ENCODE results near the gene PRDM16.

DNA sequence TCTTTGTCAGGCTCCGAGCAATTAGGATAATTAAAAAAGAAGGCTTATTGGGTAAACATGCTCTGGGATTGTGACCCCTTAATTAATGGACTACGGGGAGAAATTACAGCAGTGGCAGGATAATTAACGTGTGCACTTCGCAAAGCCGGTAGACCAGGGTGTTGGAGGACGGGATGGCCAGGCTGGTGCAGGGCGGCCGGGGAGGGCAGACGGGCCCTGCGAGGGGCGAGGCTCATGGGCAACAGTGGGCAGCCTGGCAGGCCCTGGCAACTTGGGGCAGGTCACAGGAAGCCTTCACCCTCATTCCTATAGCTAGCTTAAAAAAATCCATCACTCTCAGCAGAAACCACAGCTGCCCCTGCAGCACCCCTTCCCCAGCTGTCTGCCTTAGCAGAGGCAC, 199.3 kb downstream of the PRDM16 start:
- TF ChIP-seq, protein P1, sequence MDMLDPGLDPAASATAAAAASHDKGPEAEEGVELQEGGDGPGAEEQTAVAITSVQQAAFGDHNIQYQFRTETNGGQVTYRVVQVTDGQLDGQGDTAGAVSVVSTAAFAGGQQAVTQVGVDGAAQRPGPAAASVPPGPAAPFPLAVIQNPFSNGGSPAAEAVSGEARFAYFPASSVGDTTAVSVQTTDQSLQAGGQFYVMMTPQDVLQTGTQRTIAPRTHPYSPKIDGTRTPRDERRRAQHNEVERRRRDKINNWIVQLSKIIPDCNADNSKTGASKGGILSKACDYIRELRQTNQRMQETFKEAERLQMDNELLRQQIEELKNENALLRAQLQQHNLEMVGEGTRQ (IDR thresholded peaks at IDR 0.05), result no peak
- no peak for TF ChIP-seq POLR2A (IDR thresholded peaks at IDR 0.05; ENCODE audit: low read length)
- TF ChIP-seq, protein P2, sequence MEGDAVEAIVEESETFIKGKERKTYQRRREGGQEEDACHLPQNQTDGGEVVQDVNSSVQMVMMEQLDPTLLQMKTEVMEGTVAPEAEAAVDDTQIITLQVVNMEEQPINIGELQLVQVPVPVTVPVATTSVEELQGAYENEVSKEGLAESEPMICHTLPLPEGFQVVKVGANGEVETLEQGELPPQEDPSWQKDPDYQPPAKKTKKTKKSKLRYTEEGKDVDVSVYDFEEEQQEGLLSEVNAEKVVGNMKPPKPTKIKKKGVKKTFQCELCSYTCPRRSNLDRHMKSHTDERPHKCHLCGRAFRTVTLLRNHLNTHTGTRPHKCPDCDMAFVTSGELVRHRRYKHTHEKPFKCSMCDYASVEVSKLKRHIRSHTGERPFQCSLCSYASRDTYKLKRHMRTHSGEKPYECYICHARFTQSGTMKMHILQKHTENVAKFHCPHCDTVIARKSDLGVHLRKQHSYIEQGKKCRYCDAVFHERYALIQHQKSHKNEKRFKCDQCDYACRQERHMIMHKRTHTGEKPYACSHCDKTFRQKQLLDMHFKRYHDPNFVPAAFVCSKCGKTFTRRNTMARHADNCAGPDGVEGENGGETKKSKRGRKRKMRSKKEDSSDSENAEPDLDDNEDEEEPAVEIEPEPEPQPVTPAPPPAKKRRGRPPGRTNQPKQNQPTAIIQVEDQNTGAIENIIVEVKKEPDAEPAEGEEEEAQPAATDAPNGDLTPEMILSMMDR (IDR thresholded peaks at IDR 0.05), result no peak
- no peak for TF ChIP-seq GATA3 (IDR thresholded peaks at IDR 0.05; ENCODE audit: borderline replicate concordance)
- no peak for TF ChIP-seq EP300 (IDR thresholded peaks at IDR 0.05)
- no peak for TF ChIP-seq ZFP36 (IDR thresholded peaks at IDR 0.05; ENCODE audit: borderline replicate concordance, partially characterized antibody)
- no peak for TF ChIP-seq NPAS2 (CRISPR knock-in tag; IDR thresholded peaks at IDR 0.05; ENCODE audit: borderline replicate concordance)
- TF ChIP-seq, protein P3, sequence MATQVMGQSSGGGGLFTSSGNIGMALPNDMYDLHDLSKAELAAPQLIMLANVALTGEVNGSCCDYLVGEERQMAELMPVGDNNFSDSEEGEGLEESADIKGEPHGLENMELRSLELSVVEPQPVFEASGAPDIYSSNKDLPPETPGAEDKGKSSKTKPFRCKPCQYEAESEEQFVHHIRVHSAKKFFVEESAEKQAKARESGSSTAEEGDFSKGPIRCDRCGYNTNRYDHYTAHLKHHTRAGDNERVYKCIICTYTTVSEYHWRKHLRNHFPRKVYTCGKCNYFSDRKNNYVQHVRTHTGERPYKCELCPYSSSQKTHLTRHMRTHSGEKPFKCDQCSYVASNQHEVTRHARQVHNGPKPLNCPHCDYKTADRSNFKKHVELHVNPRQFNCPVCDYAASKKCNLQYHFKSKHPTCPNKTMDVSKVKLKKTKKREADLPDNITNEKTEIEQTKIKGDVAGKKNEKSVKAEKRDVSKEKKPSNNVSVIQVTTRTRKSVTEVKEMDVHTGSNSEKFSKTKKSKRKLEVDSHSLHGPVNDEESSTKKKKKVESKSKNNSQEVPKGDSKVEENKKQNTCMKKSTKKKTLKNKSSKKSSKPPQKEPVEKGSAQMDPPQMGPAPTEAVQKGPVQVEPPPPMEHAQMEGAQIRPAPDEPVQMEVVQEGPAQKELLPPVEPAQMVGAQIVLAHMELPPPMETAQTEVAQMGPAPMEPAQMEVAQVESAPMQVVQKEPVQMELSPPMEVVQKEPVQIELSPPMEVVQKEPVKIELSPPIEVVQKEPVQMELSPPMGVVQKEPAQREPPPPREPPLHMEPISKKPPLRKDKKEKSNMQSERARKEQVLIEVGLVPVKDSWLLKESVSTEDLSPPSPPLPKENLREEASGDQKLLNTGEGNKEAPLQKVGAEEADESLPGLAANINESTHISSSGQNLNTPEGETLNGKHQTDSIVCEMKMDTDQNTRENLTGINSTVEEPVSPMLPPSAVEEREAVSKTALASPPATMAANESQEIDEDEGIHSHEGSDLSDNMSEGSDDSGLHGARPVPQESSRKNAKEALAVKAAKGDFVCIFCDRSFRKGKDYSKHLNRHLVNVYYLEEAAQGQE (IDR thresholded peaks at IDR 0.05), result no peak
- no peak for TF ChIP-seq KDM1A (IDR thresholded peaks at IDR 0.05; ENCODE audit: low read depth)
- no peak for TF ChIP-seq HDAC2 (IDR thresholded peaks at IDR 0.05)
- no peak for TF ChIP-seq ESRRA (IDR thresholded peaks at IDR 0.05; ENCODE audit: borderline replicate concordance, low read length)
- TF ChIP-seq CEBPB (IDR thresholded peaks at IDR 0.05), result no peak
- no peak for TF ChIP-seq SMC3 (IDR thresholded peaks at IDR 0.05)
- TF ChIP-seq SREBF2 (IDR thresholded peaks at IDR 0.05), result no peak

Data from A549 (cell line).